Ovary (tissue), 9 donors: ENCODE data around the gene ANO10. TPM values are rescaled to one million over a fixed set of nuclear protein-coding genes. Genes with fewer than 3 reads are reported as not detected.

Experiments
- DNase-seq, 5 donors: peaks; one replicate each; pipeline ENCODE4 v3.0.0-alpha.2; 2019 to 2020
- H3K27ac ChIP-seq, 2 donors: fragments of 200-600 bp; one replicate each; pipeline versions ENCODE4 v1.5.1 to v1.8.0; 2019 to 2022
- H3K27me3 ChIP-seq: fragments of 200-600 bp; one replicate; pipeline ENCODE4 v1.8.0; 2022
- H3K36me3 ChIP-seq: fragments of 200-600 bp; sonication (generic); one replicate; pipeline ENCODE4 v1.5.1; 2019
- H3K4me1 ChIP-seq: one replicate; pipeline ENCODE4 v1.8.1; 2013; ENCODE audit warnings: mild to moderate bottlenecking, moderate library complexity; ENCODE audit not compliant: insufficient read depth
- H3K4me3 ChIP-seq: fragments of 200-600 bp; sonication (generic); one replicate; pipeline ENCODE4 v1.5.1; 2017
- H3K9me3 ChIP-seq, 2 donors: fragments of 200-600 bp in 1 of 2; sonication (generic) in 1 of 2; one replicate each; pipeline versions ENCODE4 v1.5.1 to v1.8.1; 2013 to 2019; ENCODE audit warnings: mild to moderate bottlenecking in 1 of 2, moderate library complexity in 1 of 2
- EP300 ChIP-seq: sonication (generic); formaldehyde crosslinking; IDR thresholded peaks from one replicate; pipeline ENCODE4 v1.6.1; 2017; ENCODE audit warnings: antibody characterized with exemption
- POLR2A ChIP-seq: fragments of 450-650 bp; IDR thresholded peaks from one replicate; pipeline ENCODE4 v1.6.1; 2017; ENCODE audit warnings: antibody characterized with exemption, mild to moderate bottlenecking, moderate library complexity
- WGBS, 3 donors: extraction: QIAGEN DNeasy Blood & Tissue Kit in 1 of 3; methylation state at CpG; one replicate each; pipeline versions ENCODE4 v1.1.5 to v1.1.7; 2013 to 2017; 5-methylcytosine and 5-hydroxymethylcytosine counted together
- intact Hi-C, 4 donors: fragments of 100-400 bp; cut with DNase I; formaldehyde crosslinking; loops; one replicate each; pipeline versions ENCODE4 v1.11.0 to v1.15.1; 2022 to 2023
- polyA plus RNA-seq, 2 donors: library from polyadenylated mRNA; stranded (reverse); fragments of 200-250 nt in 1 of 2; fragments of 350-450 nt in 1 of 2; fragmentation: Illumina TruSeq in 1 of 2; extraction: RNeasy Lipid Tissue Mini Kit (QIAGEN cat#74804) in 1 of 2; gene quantifications; one replicate each; pipeline ENCODE4 v1.2.3, GENCODE V29; 2013 to 2014
- total RNA-seq, 7 donors: library from RNA; depleted of rRNA in 2 of 7; stranded (reverse); fragments of >200 nt in 2 of 7; fragmentation: NEBNext Ultra II Directional in 3 of 7; extraction: Animal tissue kit (Norgen Biotek cat#: 25700) in 3 of 7; gene quantifications; one replicate each; pipeline versions ENCODE4 v1.1.0 to v1.2.4, GENCODE V29; 2016 to 2023
- TF ChIP-seq, protein P1 (sequence below), 3 donors: fragments of 450-650 bp in 2 of 3; fragments of 200-600 bp in 1 of 3; IDR thresholded peaks; one replicate each; pipeline versions ENCODE4 v1.5.1 to v1.8.0; 2016 to 2022; ENCODE audit warnings: antibody characterized with exemption in 3 of 3, mild to moderate bottlenecking in 1 of 3
- donor health status: DM: no; HTN: no; CAD: no; lungs with moderate emphysema.
- donor health status: DM: no; HTN: no; CAD: no.
- donor health status: Bipolar disorder and iron deficiency.
- donor health status: DM: yes; HTN: yes; CAD: no.
- donor health status: DM: no; HTN: no; CAD: no.
- donor health status: DM: yes; HTN: yes; CAD: no.

The ANO10 gene
- total and polyA plus RNA-seq, 9 donors: 12.2 to 58.7 (median 21.7) TPM

DNA sequence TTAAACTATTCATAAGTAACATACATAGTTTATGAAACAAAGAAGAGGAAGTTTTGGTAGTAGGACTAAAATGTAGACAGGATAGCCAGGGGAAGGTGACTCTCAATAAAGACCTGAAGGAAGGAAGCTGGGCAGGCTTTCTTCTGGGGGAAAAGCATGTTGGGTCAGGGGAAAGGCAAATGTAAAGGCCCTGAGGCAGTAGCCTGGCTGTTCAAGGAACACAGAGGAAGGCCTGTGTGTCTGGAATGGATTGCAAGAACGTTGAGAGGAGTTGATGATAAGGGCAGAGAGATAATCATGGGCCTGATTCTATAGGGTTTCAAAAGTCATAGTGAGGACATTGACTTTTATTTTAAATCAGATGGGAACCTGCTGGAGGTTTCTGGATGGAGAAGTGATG is 167.8 kb downstream of the ANO10 start:
- TF ChIP-seq, protein P1, sequence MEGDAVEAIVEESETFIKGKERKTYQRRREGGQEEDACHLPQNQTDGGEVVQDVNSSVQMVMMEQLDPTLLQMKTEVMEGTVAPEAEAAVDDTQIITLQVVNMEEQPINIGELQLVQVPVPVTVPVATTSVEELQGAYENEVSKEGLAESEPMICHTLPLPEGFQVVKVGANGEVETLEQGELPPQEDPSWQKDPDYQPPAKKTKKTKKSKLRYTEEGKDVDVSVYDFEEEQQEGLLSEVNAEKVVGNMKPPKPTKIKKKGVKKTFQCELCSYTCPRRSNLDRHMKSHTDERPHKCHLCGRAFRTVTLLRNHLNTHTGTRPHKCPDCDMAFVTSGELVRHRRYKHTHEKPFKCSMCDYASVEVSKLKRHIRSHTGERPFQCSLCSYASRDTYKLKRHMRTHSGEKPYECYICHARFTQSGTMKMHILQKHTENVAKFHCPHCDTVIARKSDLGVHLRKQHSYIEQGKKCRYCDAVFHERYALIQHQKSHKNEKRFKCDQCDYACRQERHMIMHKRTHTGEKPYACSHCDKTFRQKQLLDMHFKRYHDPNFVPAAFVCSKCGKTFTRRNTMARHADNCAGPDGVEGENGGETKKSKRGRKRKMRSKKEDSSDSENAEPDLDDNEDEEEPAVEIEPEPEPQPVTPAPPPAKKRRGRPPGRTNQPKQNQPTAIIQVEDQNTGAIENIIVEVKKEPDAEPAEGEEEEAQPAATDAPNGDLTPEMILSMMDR (IDR thresholded peaks at IDR 0.05): no peak
- no peak for TF ChIP-seq POLR2A
- TF ChIP-seq EP300: no peak
- Histone ChIP-seq H3K9me3 (no peaks in the 10 kb centered on the region), H3K27me3 (no peaks in the 10 kb centered on the region), H3K4me3 (no peak overlapping the region), H3K4me1 (no peaks in the 10 kb centered on the region), H3K27ac (no peak overlapping the region), H3K36me3 (no peaks in the 10 kb centered on the region)
- 57 to 59% (median 57%) methylated on average over 1 of the region's 1 CpG for WGBS, 3 donors
- DNase-seq: no peak
- intact Hi-C loops: no loop called here

DNA sequence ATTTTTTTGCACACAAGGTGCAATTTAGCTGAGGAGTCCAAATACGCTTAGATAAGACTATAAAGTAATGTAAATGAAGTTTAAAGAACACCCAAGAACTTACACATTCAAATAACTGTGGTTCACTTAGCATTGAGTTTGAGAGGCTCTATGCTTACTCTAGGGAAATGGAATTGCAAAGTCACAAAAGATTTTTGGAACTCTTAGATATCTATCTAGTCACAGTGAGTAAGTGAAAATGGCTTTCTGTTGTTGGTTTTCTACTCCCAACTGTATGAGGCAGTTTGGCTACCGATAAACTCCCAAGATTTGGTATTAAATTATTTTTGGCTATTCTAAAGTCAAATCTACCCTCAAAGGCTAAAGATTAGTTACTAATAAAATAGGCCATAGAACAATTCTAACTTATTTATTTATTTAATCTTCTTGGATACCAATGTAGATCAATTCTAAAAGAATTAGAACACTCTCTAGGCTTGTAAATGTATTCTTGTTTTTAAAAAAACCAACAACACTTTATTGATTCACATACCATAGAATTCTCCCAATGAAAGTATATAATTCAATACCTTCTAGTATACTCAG is 170.0 kb downstream of the ANO10 start:
- H3K36me3 ChIP-seq: no peaks in the 10 kb centered on the region
- no peak overlapping the region for H3K4me3 ChIP-seq
- no peak for DNase-seq
- intact Hi-C loops: no loop called here
- H3K27me3 ChIP-seq: no peaks in the 10 kb centered on the region
- TF ChIP-seq, protein P1 (IDR thresholded peaks at IDR 0.05): no peak
- no peak for TF ChIP-seq POLR2A
- no peak for TF ChIP-seq EP300
- H3K27ac ChIP-seq: no peak overlapping the region
- H3K4me1 ChIP-seq: no peaks in the 10 kb centered on the region
- 92 to 98% (median 96%) methylated on average over 2 of the region's 2 CpGs for WGBS, 3 donors
- no peaks in the 10 kb centered on the region for H3K9me3 ChIP-seq

DNA sequence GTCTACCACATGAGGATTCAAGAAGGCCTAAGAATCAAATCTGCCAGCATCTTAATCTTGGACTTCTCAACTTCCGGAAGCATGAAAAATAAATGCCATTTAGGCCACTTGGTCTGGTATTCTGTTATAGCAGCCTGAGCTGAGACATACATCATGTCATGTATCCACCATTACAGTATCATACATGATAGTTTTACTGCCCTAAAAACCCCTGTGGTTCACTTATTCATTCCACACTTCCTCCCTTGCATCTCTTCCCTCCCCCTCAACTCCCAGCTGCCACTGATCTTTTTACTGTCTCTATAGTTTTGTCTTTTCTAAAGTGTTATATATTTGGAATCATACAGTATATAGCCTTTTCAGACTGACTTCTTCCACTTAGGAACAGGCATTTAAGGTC is 173.7 kb downstream of the ANO10 start:
- Histone ChIP-seq H3K9me3 (no peaks in the 10 kb centered on the region), H3K4me1 (no peaks in the 10 kb centered on the region), H3K27ac (no peak overlapping the region), H3K27me3 (no peaks in the 10 kb centered on the region), H3K4me3 (no peak overlapping the region), H3K36me3 (no peaks in the 10 kb centered on the region)
- no peak for DNase-seq
- 93 to 100% (median 100%) methylated on average over 1 of the region's 1 CpG for WGBS, 3 donors
- intact Hi-C loops: no loop called here
- TF ChIP-seq EP300 (no peak), POLR2A (no peak)
- TF ChIP-seq, protein P1 (IDR thresholded peaks at IDR 0.05): no peak

DNA sequence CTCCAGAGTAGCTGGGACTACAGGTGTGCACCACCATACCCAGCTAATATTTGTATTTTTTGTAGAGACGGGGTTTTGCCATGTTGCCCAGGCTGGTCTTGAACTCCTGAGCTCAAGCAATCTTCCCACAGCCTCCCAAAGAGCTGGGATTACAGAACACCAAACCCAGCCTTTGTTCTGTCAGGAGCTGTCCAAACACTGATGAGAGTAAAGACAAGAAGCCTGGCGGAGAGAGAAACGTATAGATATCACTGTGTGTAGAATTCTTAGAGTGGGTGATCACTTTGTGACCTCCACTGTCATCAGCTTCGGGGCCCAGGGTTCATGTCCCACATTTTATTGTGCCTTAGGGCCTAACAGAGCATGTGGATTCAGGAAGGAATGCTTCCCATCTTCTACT is 176.0 kb downstream of the ANO10 start:
- no peaks in the 10 kb centered on the region for H3K9me3 ChIP-seq
- no peak for DNase-seq
- H3K27ac ChIP-seq: no peak overlapping the region
- no peak overlapping the region for H3K4me3 ChIP-seq
- intact Hi-C loops: no loop called here
- no peaks in the 10 kb centered on the region for H3K36me3 ChIP-seq
- no peaks in the 10 kb centered on the region for H3K27me3 ChIP-seq
- no peak for TF ChIP-seq POLR2A
- TF ChIP-seq EP300: no peak
- TF ChIP-seq, protein P1 (IDR thresholded peaks at IDR 0.05): no peak
- 68 to 75% (median 71%) methylated on average over 4 of the region's 4 CpGs for WGBS, 3 donors
- H3K4me1 ChIP-seq: no peaks in the 10 kb centered on the region
